NCI-H1417 treated with DMSO at 0.1 percent for 48 hours (cell line): ENCODE data around the gene PQBP1.

Experiments used
- DNase-seq: peaks from one replicate; lab custom pipeline; 2025; lab: John Stamatoyannopoulos, UW

Gene PQBP1

GRCh38 chrX:48901069-48901468 lies 3.3 kb downstream of the PQBP1 start:
- no peak for DNase-seq

GRCh38 chrX:48902135-48902534 lies 4.4 kb downstream of the PQBP1 start:
- no peak for DNase-seq

DNA sequence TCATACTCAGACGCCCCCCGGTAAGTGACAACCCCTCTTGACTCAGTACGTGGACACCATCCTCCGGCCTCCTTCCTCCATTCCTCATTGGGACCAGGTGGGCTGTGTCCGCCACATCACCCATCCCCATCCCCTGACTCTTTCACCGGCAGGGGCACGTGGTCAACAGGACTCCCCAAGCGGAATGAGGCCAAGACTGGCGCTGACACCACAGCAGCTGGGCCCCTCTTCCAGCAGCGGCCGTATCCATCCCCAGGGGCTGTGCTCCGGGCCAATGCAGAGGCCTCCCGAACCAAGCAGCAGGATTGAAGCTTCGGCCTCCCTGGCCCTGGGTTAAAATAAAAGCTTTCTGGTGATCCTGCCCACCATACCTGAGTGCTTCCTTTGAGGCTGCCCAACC lies 5.0 kb downstream of the PQBP1 start:
- DNase-seq, result no peak

GRCh38 chrX:48903290-48903689 lies 5.6 kb downstream of the PQBP1 start:
- DNase-seq, result no peak

GRCh38 chrX:48904180-48904579 lies 6.5 kb downstream of the PQBP1 start:
- no peak for DNase-seq

- no peak for DNase-seq
Observed at GRCh38 chrX:48904626-48905025, 6.9 kb downstream of the PQBP1 start.

DNA sequence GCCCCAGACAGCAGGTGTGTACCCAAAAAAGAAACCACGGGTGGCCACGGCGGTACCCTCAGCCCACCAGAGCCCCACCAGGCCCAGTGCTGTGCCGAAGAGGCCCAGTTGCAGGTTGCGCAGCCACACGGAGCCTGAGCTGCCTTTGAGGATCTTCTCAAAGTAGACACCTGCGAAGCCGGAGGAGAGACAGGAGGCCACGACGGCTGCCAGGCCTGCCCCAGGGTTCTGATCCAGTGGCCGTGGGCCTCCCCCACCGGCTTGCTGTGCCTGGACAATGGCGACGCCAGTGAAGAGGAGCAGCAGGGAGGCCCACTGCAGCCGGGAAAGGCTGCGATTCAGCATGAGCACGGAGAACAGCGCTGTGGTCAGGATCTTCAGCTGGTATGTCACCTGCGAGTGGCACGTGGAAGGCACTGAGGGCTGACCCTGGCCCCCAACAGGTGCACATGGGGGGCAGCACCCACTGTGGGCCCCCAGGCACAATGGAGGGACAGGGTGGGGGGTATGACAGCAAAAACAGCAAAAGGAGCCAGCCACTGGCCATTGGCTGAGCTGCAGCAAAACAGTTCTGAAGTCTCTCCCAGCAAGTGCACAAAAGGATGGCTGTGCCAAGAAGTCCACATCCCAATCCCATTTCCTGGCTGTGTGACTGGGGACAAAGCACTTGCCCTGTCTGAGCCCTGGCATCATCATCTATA lies 7.5 kb downstream of the PQBP1 start:
- DNase-seq, result no peak

DNA sequence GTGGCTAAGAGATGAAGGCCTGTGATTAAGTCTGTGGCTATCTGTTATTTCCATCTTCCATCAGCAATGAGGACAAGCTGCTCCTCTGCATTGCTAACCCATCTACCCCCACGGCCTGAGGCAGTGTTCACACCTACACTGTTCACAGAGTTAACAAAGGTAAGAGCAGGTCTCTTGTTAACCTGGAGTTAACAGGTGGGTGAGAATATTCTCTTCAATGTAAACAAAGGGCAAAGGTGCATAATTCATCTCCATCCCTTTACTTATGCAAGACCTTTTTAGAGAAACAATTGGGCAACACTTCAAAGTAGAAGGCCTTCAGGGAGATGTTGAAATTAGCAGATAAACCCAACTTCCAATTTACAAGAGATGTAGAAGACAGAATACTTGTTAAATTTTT lies 10.9 kb downstream of the PQBP1 start:
- DNase-seq, result no peak

DNA sequence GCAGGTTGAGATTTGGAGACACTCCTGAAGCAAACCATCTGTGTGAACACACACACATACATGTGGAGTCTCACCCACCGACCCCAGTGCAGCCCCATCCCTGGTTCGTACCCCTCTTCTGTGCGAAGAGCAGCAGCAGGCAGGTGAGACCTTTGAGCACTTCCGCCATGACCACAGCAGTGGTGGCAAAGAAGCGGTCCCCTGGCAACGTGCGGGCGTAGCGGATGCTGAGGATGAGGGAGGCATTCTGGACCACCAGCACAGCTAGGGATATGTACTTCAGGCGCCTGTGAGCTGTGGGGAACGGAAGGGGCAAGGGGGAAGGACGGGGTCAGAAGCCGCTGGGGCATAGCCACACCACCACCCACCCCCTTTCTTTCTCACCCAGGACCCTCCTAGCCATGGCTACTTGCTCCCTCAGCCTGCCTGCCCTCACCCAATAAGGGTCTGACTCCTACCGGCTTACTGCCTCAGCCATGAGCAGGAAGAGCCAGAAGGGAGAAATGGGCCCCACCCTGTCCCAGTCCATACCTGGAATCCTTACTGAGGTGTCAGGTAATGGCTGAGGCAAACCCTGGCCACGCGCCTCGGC lies 12.1 kb downstream of the PQBP1 start:
- DNase-seq, result no peak

DNA sequence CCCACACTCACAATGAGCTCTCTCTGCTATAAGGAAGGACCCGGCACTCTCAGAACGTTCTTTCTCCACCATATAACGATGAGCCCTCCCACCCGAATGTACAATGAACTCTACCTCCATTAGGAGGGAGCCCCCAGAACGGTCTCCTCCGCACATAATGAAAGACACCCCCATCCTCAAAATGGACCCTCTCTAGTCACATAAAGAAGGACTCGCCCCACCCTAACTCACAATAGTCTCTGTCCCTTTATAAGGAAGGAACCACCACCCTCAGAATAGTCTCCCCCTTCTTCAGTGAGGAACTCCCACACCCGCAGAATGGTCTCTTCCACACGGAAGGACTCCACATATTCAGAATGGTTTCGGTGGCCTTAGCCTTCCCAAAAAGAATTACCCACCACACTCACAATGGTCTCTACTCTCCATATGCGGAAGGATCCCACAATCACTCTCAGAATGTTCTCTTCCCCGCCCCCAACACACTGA lies 13.2 kb downstream of the PQBP1 start:
- no peak for DNase-seq

GRCh38 chrX:48911412-48912182 lies 13.9 kb downstream of the PQBP1 start, which contains the start of gene SLC35A2:
SLC35A2 (minus strand) TSS chrX:48911646; CDS start chrX:48911636, 10 bp downstream.
- peak; percentile 46 for DNase-seq

- DNase-seq, result no peak
Observed at GRCh38 chrX:48913605-48914366, 16.1 kb downstream of the PQBP1 start.

DNA sequence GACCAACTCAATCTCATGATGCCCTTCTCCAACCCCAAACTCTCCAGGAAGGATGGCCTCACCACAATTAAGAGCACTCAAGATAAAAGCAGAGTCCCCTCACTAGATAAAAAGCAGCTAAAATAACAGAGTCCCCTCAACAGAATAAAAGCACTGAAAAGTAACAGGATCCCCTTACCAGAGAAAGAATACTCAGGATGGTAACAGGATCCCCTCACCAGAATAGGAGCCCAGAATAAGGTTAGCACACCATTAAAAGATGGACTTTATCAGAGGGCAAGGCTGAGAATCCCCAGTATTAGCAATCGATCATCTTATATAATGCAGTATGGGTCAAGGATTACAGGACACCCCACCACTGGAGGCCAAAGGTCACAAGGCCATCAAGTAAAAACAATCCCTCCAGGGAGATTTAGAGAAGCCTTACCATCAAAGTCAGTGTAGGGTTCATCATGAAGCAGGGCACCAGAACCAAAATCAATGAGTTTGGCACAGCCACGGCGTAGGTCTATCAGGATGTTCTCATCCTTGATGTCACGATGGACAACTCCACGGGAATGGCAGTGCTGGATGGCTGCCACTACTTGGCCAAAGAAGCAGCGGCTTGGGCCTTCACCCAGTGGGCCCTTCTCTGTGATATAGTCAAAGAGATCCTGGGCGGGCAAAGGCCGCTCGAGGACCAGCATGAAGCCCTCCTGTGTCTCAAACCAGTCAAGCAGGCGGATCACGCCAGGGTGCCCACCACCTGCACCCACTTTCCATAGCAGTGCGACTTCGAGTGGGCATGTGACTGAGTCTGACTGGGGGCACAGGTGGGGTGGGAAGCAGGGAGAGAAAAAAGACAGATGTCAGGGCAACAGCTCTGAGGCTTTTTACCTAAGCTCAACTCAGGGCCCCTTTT lies 17.1 kb downstream of the PQBP1 start:
- DNase-seq, result no peak

DNA sequence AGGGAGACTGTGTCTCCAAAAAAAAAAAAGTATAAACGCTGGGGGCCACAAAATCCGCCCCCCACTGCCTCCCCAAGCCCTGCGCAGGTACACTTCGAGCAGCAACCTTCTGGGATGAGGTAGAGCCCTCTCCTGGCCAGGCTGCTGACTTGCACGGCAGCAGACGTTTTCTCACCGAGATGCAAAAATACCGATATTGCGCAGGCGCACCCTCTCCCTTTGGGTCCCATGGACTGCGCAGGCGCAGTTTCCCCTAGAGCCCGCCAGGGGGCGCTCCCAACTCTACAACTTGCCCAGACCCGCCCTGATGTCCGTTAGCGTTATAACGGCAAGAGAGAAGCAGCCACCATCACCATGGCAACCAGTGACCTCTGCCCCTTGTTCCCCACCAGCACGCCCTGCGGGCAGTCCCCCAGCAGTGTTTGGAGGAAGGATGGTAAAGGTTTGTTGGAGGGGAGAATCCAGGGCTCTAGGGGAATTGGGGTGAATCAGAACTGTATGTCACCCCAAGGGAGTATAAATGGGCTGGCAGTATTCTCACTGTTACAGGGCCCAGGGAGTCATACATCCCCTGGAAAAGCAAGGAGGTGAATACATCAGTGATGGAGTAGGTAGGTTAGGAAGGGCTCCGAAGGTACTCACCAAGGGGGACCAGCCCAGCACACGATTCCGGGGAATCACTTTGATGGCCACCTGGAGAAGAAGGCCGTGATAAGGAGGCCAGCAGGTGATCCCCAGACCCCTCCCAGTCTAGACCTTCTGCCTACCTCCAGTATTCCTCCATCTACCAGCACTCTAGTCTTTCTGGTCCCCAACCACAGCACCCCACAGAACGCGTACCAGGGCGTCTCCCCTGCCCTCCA lies 19.6 kb downstream of the PQBP1 start:
- DNase-seq, result no peak

- DNase-seq, result no peak
Observed at GRCh38 chrX:48918301-48918642, 20.5 kb downstream of the PQBP1 start.

GRCh38 chrX:48918643-48919340 lies 21.1 kb downstream of the PQBP1 start, which contains the start of gene PIM2:
PIM2 (minus strand) TSS chrX:48919024; CDS start chrX:48918834, 190 bp downstream.
- DNase-seq, result peak; percentile 75

DNA sequence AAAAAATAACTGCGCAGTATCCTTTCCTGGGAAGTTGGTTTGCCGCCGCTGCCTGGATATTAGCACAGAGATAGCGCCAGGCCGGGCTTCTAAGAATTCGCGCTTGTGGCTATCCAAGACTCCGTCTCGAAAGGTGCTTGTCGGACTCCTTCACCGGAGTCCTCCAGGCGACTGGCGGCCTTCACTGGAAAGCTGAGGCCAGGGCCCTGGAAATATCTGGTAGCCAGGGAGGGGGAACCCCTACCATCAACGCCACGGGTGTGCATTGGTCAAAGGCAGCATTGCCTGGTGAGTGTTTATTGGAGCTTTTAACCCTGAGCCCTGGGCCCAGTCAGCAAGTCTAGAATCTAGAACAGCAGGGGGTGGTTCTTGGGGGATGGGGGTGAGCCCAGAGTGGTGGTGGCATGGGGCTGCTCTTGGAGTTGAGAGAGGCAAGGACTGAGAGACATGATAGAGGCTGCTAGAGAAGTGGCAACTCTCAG lies 21.7 kb downstream of the PQBP1 start:
- no peak for DNase-seq

DNA sequence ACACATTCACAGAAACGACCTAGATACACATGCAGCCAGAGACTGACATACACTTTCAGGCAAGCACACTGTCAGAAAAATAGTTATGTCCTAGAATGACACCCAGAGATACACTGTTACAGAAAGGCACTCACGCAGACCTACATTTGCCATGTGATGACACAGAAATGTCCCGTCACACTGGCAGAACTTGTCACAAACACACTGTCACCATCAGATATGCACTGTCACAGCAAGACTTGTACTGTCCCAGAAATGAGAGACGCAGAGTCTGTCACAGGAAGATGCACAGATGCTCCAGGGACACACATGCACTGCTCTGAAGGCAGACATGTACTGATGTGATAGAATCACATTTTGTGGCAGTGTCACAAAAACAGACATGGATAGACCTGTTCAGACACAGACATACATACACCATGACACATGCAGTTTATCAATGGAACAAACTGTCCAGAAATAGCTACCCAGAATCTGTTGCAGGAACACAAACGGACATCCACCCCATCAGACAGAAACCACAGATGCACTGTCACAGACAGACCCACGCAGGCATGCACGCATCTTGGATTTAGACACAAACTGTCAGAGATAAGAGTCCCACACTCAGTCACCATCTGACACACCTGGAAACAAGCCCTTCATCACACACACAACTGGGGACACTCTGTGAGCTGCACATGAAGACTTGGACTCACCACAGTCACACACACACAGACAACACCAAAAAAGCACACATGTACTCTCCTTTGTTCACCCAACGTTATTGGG lies 22.4 kb downstream of the PQBP1 start:
- no peak for DNase-seq

DNA sequence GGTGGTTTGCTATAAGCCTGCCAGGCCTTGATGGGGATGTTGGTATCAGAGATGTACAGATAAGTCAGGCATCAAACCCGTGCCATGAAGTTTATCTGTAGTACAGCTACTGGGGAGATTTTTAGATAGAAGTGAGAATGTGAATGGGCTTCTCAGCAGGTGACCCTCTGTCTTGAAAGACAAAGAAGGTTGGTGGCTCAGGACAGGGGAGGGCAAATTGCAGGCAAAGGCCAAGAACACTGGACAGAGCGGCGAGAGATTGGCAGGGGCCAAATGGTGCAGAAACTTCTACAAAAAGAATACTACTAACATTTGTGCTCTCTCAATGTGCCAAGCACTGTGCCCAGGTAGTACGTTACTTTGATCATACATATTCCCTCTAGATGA lies 23.0 kb downstream of the PQBP1 start:
- no peak for DNase-seq
